HAP-1 (cell line): ENCODE measurements around the gene BCAP31.
"Not testable (repeated sequence)": the region's sequence is repeated elsewhere in the genome, so short reads cannot be mapped to it uniquely, and the experiment has no call there.

ENCODE experiments used
- DNase-seq, 2 experiments: peaks; one replicate each; pipeline ENCODE4 v3.0.0-alpha.2; 2016 to 2020; ENCODE audit warnings: low spot score in 2 of 2
- H3K27me3 ChIP-seq: fragments of 250-450 bp; sonication (Bioruptor Pico); 2 replicates; pipeline ENCODE4 v1.5.1; 2020; ENCODE audit warnings: low read depth, mild to moderate bottlenecking, moderate library complexity
- H3K36me3 ChIP-seq: fragments of 250-450 bp; sonication (Bioruptor Pico); replicated peaks from 2 replicates; pipeline ENCODE4 v1.5.1; 2020; ENCODE audit warnings: mild to moderate bottlenecking
- H3K4me1 ChIP-seq: fragments of 250-450 bp; sonication (Bioruptor Pico); 2 replicates; pipeline ENCODE4 v1.5.1; 2020; ENCODE audit warnings: mild to moderate bottlenecking
- H3K4me3 ChIP-seq: fragments of 250-450 bp; sonication (Bioruptor Pico); 2 replicates; pipeline ENCODE4 v1.5.1; 2020; ENCODE audit warnings: mild to moderate bottlenecking, moderate library complexity
- H3K9me3 ChIP-seq: fragments of 250-450 bp; sonication (Bioruptor Pico); 2 replicates; pipeline ENCODE4 v1.5.1; 2020; ENCODE audit warnings: mild to moderate bottlenecking, moderate library complexity
- in situ Hi-C: fragments of 300-500 bp; cut with MboI; formaldehyde crosslinking; loops from 3 replicates; pipeline ENCODE4 v1.14.3; 2020; ENCODE audit warnings: low sequenced_read_pairs, inconsistent platforms, mixed read lengths

The BCAP31 gene

GRCh38 chrX:153745067-153745433, 20.9 kb upstream of the BCAP31 start:
- in situ Hi-C loops, H3K9me3 ChIP-seq, H3K27me3 ChIP-seq, H3K4me3 ChIP-seq, H3K4me1 ChIP-seq, DNase-seq, H3K36me3 ChIP-seq: not testable (repeated sequence)

GRCh38 chrX:153744210-153745066, 20.3 kb upstream of the BCAP31 start:
- no peaks in the 10 kb centered on the region for H3K36me3 ChIP-seq
- H3K27me3 ChIP-seq, result no peaks in the 10 kb centered on the region
- DNase-seq, result peak in 1 of 2 experiments; percentile 64
- H3K4me1 ChIP-seq, result no peaks in the 10 kb centered on the region
- no peaks in the 10 kb centered on the region for H3K9me3 ChIP-seq
- no peak overlapping the region for H3K4me3 ChIP-seq
- in situ Hi-C loops, result no loop called here

GRCh38 chrX:153743468-153744209, 19.5 kb upstream of the BCAP31 start:
- H3K27me3 ChIP-seq, H3K9me3 ChIP-seq, H3K36me3 ChIP-seq, in situ Hi-C loops, H3K4me3 ChIP-seq, H3K4me1 ChIP-seq: not testable (repeated sequence)
- peak in 1 of 2 experiments; percentile 73 for DNase-seq

- in situ Hi-C loops, H3K9me3 ChIP-seq, DNase-seq, H3K27me3 ChIP-seq, H3K36me3 ChIP-seq, H3K4me1 ChIP-seq, H3K4me3 ChIP-seq: not testable (repeated sequence)
These were observed 18.7 kb upstream of the BCAP31 start for GRCh38 chrX:153742796-153743467.

GRCh38 chrX:153742111-153742510, 17.9 kb upstream of the BCAP31 start:
- H3K36me3 ChIP-seq, H3K9me3 ChIP-seq, DNase-seq, H3K4me1 ChIP-seq, in situ Hi-C loops, H3K4me3 ChIP-seq, H3K27me3 ChIP-seq: not testable (repeated sequence)

- in situ Hi-C loops, result no loop called here
- H3K4me1 ChIP-seq, result no peaks in the 10 kb centered on the region
- H3K36me3 ChIP-seq, result no peaks in the 10 kb centered on the region
- H3K4me3 ChIP-seq, result no peak overlapping the region
- no peaks in the 10 kb centered on the region for H3K9me3 ChIP-seq
- no peak for DNase-seq
- no peaks in the 10 kb centered on the region for H3K27me3 ChIP-seq
These were observed 17.3 kb upstream of the BCAP31 start for GRCh38 chrX:153741446-153741845.

- Histone ChIP-seq H3K27me3 (no peaks in the 10 kb centered on the region), H3K9me3 (no peaks in the 10 kb centered on the region), H3K4me3 (no peak overlapping the region), H3K36me3 (no peaks in the 10 kb centered on the region), H3K4me1 (no peaks in the 10 kb centered on the region)
- DNase-seq, result no peak
- in situ Hi-C loops, result no loop called here
These were observed 16.5 kb upstream of the BCAP31 start for GRCh38 chrX:153740631-153741222.

- Histone ChIP-seq H3K4me3 (no peak overlapping the region), H3K27me3 (no peaks in the 10 kb centered on the region), H3K4me1 (no peaks in the 10 kb centered on the region), H3K9me3 (no peaks in the 10 kb centered on the region), H3K36me3 (no peaks in the 10 kb centered on the region)
- in situ Hi-C loops, result no loop called here
- DNase-seq, result no peak
These were observed 15.7 kb upstream of the BCAP31 start for GRCh38 chrX:153739754-153740486.

GRCh38 chrX:153738056-153738605, 13.9 kb upstream of the BCAP31 start:
- no peaks in the 10 kb centered on the region for H3K36me3 ChIP-seq
- H3K9me3 ChIP-seq, result no peaks in the 10 kb centered on the region
- H3K4me1 ChIP-seq, result no peaks in the 10 kb centered on the region
- no peak overlapping the region for H3K4me3 ChIP-seq
- in situ Hi-C loops, result no loop called here
- no peak for DNase-seq
- H3K27me3 ChIP-seq, result no peaks in the 10 kb centered on the region

GRCh38 chrX:153736871-153737441, 12.8 kb upstream of the BCAP31 start:
- no peaks in the 10 kb centered on the region for H3K27me3 ChIP-seq
- H3K4me3 ChIP-seq, result no peak overlapping the region
- in situ Hi-C loops, result no loop called here
- no peaks in the 10 kb centered on the region for H3K4me1 ChIP-seq
- no peaks in the 10 kb centered on the region for H3K9me3 ChIP-seq
- no peaks in the 10 kb centered on the region for H3K36me3 ChIP-seq
- DNase-seq, result no peak

- DNase-seq, result no peak
- Histone ChIP-seq H3K36me3 (no peaks in the 10 kb centered on the region), H3K9me3 (no peaks in the 10 kb centered on the region), H3K27me3 (no peaks in the 10 kb centered on the region), H3K4me1 (no peaks in the 10 kb centered on the region), H3K4me3 (no peak overlapping the region)
- in situ Hi-C loops, result no loop called here
These were observed 12.1 kb upstream of the BCAP31 start for GRCh38 chrX:153736071-153736820.

- no peak for DNase-seq
- H3K9me3 ChIP-seq, result no peaks in the 10 kb centered on the region
- no peaks in the 10 kb centered on the region for H3K4me1 ChIP-seq
- H3K27me3 ChIP-seq, result no peaks in the 10 kb centered on the region
- in situ Hi-C loops, result no loop called here
- no peak overlapping the region for H3K4me3 ChIP-seq
- no peaks in the 10 kb centered on the region for H3K36me3 ChIP-seq
These were observed 11.1 kb upstream of the BCAP31 start for GRCh38 chrX:153735274-153735673.
